ENCODE results near the gene ZNF764. TPM values are rescaled to one million over a fixed set of nuclear protein-coding genes. Genes with fewer than 3 reads are reported as not detected.
"Not testable (repeated sequence)": the region's sequence is repeated elsewhere in the genome, so short reads cannot be mapped to it uniquely, and the experiment has no call there.

ZNF764 gene
- total and polyA plus RNA-seq, 4 donors, result 5.6 to 15.5 (median 10.2) TPM

DNA sequence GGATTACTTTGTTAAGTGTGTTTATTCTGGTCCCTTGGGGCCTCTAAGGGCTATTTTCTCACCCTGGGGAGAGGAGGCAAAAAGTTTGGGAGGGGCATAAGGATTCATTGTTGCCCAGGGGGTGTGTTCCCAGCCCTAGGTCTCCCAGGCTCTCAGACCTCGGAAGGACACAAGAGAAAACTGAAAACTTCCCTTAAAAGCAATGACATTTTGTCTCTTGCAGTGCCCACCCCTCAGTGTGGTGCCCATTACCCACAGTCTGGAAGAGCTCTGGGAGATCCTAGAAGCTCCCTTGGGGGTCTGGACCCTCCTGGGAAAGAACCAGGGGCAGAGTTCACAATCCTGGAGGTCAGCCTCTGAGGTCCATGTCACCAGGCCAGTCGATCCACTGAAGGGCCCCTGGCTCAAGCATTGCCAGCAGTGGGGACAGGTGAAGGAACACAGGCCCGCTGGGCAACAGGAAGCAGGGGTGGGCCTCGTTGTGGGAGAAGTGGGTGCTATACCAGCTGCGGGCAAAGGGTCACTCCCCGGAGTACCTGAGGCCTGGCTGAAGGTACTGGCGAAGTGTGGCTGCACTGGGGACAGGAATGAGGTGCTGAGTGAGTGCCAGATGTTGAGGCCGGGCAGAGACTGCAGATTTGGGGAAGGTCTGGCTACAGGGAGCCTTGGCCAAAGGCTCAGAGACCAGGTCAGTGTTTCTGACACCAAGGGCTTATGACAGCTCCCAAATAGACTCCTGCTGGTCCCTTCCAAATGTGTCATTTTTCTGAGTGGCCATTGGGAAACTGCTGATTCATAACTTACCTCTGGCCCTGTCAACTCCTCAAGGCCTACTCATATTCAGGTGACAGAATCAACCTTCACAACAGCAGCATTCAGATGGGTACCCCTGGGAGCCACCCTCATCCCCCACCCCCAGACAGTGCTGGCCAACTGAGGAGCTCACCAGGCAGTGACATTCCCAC, 18.9 kb downstream of the ZNF764 start:
- H3K36me3 ChIP-seq (ENCODE audit: control insufficient read depth, insufficient read depth, low read length), result peaks cover 6% of the 10 kb centered on the region
- no peaks in the 10 kb centered on the region for H3K9me3 ChIP-seq (ENCODE audit: control insufficient read depth, insufficient read depth, low read length)
- peaks cover 7% of the 10 kb centered on the region for H3K4me1 ChIP-seq (ENCODE audit: control insufficient read depth, insufficient read depth, low read length)
- DNase-seq (ENCODE audit: low read depth in 4 of 6, low spot score in 6 of 6), result no peak
- 95% methylated on average over 8 of the region's 8 CpGs for WGBS (ENCODE audit: insufficient coverage)
- H3K27ac ChIP-seq (ENCODE audit: low read depth, low read length), result no peak overlapping the region
- H3K27me3 ChIP-seq (ENCODE audit: control insufficient read depth, insufficient read depth, low read length), result no peaks in the 10 kb centered on the region
- no peak overlapping the region for H3K4me3 ChIP-seq (ENCODE audit: low read depth, low read length)

GRCh38 chr16:30536391-30537024, 21.7 kb downstream of the ZNF764 start:
- not testable (repeated sequence) for H3K9me3 ChIP-seq (ENCODE audit: control insufficient read depth, insufficient read depth, low read length); H3K27me3 ChIP-seq (ENCODE audit: control insufficient read depth, insufficient read depth, low read length); H3K4me3 ChIP-seq (ENCODE audit: low read depth, low read length); DNase-seq (ENCODE audit: low read depth in 4 of 6, low spot score in 6 of 6); H3K27ac ChIP-seq (ENCODE audit: low read depth, low read length)
- Histone ChIP-seq H3K36me3 (ENCODE audit: control insufficient read depth, insufficient read depth, low read length) (peaks cover 28% of the 10 kb centered on the region), H3K4me1 (ENCODE audit: control insufficient read depth, insufficient read depth, low read length) (peaks cover 21% of the 10 kb centered on the region)
- 99% methylated on average over 7 of the region's 13 CpGs for WGBS (ENCODE audit: insufficient coverage)

GRCh38 chr16:30535777-30536190, 22.4 kb downstream of the ZNF764 start:
- H3K27me3 ChIP-seq (ENCODE audit: control insufficient read depth, insufficient read depth, low read length), result no peaks in the 10 kb centered on the region
- peaks cover 21% of the 10 kb centered on the region for H3K4me1 ChIP-seq (ENCODE audit: control insufficient read depth, insufficient read depth, low read length)
- peaks cover 35% of the 10 kb centered on the region for H3K36me3 ChIP-seq (ENCODE audit: control insufficient read depth, insufficient read depth, low read length)
- peak overlapping the region; percentile 92 for H3K4me3 ChIP-seq (ENCODE audit: low read depth, low read length)
- WGBS (ENCODE audit: insufficient coverage), result 21% methylated on average over 10 of the region's 12 CpGs
- H3K9me3 ChIP-seq (ENCODE audit: control insufficient read depth, insufficient read depth, low read length), result no peaks in the 10 kb centered on the region
- DNase-seq (ENCODE audit: low read depth in 4 of 6, low spot score in 6 of 6), result peak in 2 of 6 donors; percentile 82 to 84
- H3K27ac ChIP-seq (ENCODE audit: low read depth, low read length), result peak overlapping the region; percentile 94

DNA sequence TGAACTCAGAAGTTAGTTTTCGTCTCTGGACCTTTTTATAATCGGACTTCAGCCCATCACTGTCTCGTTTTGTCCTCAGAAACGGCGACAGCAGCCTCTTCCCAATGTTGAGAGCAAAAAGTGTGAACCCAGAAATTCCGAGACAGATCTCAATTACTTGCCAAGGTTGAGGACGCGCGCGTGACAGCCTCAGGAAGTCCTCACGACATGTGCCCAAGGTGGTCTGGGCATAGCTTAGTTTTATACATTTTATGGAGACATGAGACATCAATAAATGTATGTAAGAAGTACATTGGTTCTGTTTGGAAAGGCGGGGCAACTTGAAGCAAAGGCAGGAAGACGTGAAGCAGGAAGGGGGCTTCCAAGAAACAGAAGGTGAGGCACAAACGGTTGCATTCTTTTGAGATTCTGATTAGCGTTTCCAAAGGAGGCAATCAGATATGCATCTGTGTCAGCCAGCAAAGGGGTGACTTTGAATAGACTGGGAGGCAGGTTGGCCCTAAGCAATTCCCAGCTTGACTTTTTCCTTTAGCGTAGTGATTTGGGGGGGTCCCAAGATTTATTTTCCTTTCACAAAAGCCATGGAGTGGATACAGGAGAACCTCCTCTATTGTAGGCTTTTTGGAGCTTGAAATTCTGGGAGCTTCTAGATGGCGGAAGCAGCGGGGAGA, 22.9 kb downstream of the ZNF764 start:
- Histone ChIP-seq H3K4me1 (ENCODE audit: control insufficient read depth, insufficient read depth, low read length) (peaks cover 21% of the 10 kb centered on the region), H3K27me3 (ENCODE audit: control insufficient read depth, insufficient read depth, low read length) (no peaks in the 10 kb centered on the region), H3K36me3 (ENCODE audit: control insufficient read depth, insufficient read depth, low read length) (peaks cover 38% of the 10 kb centered on the region), H3K9me3 (ENCODE audit: control insufficient read depth, insufficient read depth, low read length) (no peaks in the 10 kb centered on the region), H3K27ac (ENCODE audit: low read depth, low read length) (peak overlapping the region; percentile 94), H3K4me3 (ENCODE audit: low read depth, low read length) (peak overlapping the region; percentile 92)
- under 1% methylated on average over 15 of the region's 18 CpGs for WGBS (ENCODE audit: insufficient coverage)
- no peak for DNase-seq (ENCODE audit: low read depth in 4 of 6, low spot score in 6 of 6)

DNA sequence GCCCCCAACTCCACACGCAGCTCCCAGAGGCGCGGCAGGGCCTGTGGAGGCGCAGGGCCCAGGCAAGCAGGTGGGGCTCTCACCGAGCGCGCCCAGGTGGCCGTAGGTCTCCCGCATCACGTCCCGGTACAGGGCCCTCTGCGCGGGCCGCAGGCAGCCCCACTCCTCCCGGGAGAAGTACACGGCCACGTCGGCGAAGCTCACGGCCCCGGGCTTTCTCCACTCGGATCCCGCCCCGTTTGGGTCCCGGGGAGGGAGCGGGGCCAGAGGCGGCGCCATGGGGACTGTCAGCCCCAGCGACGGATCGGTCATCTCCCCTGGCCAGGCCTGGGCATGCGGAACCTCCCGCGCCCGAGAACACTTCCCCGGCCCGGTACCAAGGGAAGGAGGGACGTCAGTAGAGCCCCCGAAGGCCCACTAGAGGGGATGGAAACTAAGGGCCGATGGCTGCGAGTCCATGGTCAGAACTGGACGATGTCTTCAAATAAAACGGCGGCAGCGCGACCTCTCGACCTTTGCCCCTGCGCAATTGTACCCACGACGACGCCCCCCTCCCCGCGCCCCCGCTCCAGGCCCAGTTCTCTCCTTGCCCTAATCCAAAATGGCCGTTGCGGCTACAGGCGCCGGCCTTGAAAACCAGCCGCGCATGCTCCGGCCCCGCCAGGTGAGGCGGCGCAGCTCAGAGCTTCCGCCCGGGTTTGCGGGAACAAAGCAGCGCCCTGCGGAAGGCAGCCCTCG, 23.6 kb downstream of the ZNF764 start, which contains the start of gene ZNF747:
Gene ZNF747, minus strand, starts transcription at position 491 of the 738 bp plus-strand sequence. Its CDS starts 179 bp downstream, at position 312.
- H3K4me3 ChIP-seq (ENCODE audit: low read depth, low read length), result peak within 1 kb of the TSS; percentile 92
- H3K4me1 ChIP-seq (ENCODE audit: control insufficient read depth, insufficient read depth, low read length), result peaks cover 21% of the 10 kb centered on the region
- no peaks in the 10 kb centered on the region for H3K9me3 ChIP-seq (ENCODE audit: control insufficient read depth, insufficient read depth, low read length)
- peaks cover 36% of the 10 kb centered on the region for H3K36me3 ChIP-seq (ENCODE audit: control insufficient read depth, insufficient read depth, low read length)
- no peaks in the 10 kb centered on the region for H3K27me3 ChIP-seq (ENCODE audit: control insufficient read depth, insufficient read depth, low read length)
- peak within 1 kb of the TSS; percentile 94 for H3K27ac ChIP-seq (ENCODE audit: low read depth, low read length)
- peak; percentile 87 to 98 (median 92) for DNase-seq (ENCODE audit: low read depth in 4 of 6, low spot score in 6 of 6)
- under 1% methylated on average over 70 of the region's 70 CpGs for WGBS (ENCODE audit: insufficient coverage)

- Histone ChIP-seq H3K9me3 (ENCODE audit: control insufficient read depth, insufficient read depth, low read length) (no peaks in the 10 kb centered on the region), H3K4me1 (ENCODE audit: control insufficient read depth, insufficient read depth, low read length) (peaks cover 21% of the 10 kb centered on the region), H3K27me3 (ENCODE audit: control insufficient read depth, insufficient read depth, low read length) (no peaks in the 10 kb centered on the region), H3K4me3 (ENCODE audit: low read depth, low read length) (peak overlapping the region; percentile 92), H3K27ac (ENCODE audit: low read depth, low read length) (peak overlapping the region; percentile 94), H3K36me3 (ENCODE audit: control insufficient read depth, insufficient read depth, low read length) (peaks cover 32% of the 10 kb centered on the region)
- 21% methylated on average over 24 of the region's 29 CpGs for WGBS (ENCODE audit: insufficient coverage)
- DNase-seq (ENCODE audit: low read depth in 4 of 6, low spot score in 6 of 6), result no peak
Observed at GRCh38 chr16:30533748-30534367, 24.3 kb downstream of the ZNF764 start.

GRCh38 chr16:30533146-30533522, 25.0 kb downstream of the ZNF764 start:
- Histone ChIP-seq H3K27me3 (ENCODE audit: control insufficient read depth, insufficient read depth, low read length) (no peaks in the 10 kb centered on the region), H3K4me1 (ENCODE audit: control insufficient read depth, insufficient read depth, low read length) (peaks cover 22% of the 10 kb centered on the region), H3K4me3 (ENCODE audit: low read depth, low read length) (no peak overlapping the region), H3K27ac (ENCODE audit: low read depth, low read length) (no peak overlapping the region), H3K36me3 (ENCODE audit: control insufficient read depth, insufficient read depth, low read length) (peaks cover 32% of the 10 kb centered on the region), H3K9me3 (ENCODE audit: control insufficient read depth, insufficient read depth, low read length) (no peaks in the 10 kb centered on the region)
- DNase-seq (ENCODE audit: low read depth in 4 of 6, low spot score in 6 of 6), result no peak
- 81% methylated on average over 10 of the region's 11 CpGs for WGBS (ENCODE audit: insufficient coverage)

DNA sequence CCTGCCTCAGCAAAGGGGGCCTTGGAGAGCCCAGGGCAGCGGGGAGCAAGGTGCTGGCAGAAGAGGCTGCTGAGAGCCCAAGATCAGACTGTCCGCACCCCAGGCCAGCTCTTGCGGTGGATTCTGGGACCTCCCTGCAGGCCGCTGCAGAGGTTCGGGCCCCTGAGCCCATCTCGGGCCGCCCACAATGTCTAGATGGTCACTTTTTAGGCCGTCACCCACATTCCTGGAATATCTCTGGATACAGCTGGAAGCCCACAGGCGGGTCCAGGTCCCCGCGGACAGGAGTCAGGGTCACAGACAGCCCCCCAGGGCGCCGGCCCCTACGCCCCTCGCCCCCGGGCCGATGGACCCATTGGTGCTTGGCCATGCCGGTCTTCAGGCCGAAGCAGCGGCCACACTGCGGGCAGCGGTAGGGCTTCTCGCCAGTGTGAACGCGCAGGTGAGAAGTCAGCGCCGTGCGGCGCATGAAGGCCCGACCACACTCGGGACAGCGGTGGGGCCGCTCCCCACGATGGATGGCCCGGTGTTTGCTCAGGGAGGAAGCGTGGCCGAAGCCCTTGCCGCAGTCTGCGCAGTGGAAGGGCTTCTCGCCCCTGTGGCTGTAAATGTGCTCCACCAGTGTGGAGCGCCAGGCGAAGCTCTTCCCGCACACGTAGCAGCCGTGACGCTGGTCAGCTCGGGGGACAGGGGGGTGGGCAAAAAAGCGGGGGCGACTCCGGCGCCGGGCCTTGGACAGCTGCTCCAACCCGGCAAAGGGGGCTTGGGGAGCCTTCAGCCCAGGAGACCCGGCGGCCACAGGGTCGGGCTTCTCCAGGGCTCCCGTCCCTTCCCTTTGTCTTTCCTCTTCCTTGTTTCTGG, 25.7 kb downstream of the ZNF764 start:
- 95% methylated on average over 52 of the region's 57 CpGs for WGBS (ENCODE audit: insufficient coverage)
- Histone ChIP-seq H3K36me3 (ENCODE audit: control insufficient read depth, insufficient read depth, low read length) (peaks cover 32% of the 10 kb centered on the region), H3K9me3 (ENCODE audit: control insufficient read depth, insufficient read depth, low read length) (no peaks in the 10 kb centered on the region), H3K4me1 (ENCODE audit: control insufficient read depth, insufficient read depth, low read length) (peaks cover 29% of the 10 kb centered on the region), H3K27me3 (ENCODE audit: control insufficient read depth, insufficient read depth, low read length) (no peaks in the 10 kb centered on the region), H3K4me3 (ENCODE audit: low read depth, low read length) (no peak overlapping the region), H3K27ac (ENCODE audit: low read depth, low read length) (no peak overlapping the region)
- DNase-seq (ENCODE audit: low read depth in 4 of 6, low spot score in 6 of 6), result no peak
